ENCODE data around the gene ESM1. TPM values are rescaled to one million over a fixed set of nuclear protein-coding genes. Genes with fewer than 3 reads are reported as not detected.
"Not testable (repeated sequence)": the region's sequence is repeated elsewhere in the genome, so short reads cannot be mapped to it uniquely, and the experiment has no call there.

Gene ESM1, protein sequence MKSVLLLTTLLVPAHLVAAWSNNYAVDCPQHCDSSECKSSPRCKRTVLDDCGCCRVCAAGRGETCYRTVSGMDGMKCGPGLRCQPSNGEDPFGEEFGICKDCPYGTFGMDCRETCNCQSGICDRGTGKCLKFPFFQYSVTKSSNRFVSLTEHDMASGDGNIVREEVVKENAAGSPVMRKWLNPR
- 1.9 and 5.0 TPM in 2 replicates for total RNA-seq (2014; rRNA removed; shearing (Covaris generic))

DNA sequence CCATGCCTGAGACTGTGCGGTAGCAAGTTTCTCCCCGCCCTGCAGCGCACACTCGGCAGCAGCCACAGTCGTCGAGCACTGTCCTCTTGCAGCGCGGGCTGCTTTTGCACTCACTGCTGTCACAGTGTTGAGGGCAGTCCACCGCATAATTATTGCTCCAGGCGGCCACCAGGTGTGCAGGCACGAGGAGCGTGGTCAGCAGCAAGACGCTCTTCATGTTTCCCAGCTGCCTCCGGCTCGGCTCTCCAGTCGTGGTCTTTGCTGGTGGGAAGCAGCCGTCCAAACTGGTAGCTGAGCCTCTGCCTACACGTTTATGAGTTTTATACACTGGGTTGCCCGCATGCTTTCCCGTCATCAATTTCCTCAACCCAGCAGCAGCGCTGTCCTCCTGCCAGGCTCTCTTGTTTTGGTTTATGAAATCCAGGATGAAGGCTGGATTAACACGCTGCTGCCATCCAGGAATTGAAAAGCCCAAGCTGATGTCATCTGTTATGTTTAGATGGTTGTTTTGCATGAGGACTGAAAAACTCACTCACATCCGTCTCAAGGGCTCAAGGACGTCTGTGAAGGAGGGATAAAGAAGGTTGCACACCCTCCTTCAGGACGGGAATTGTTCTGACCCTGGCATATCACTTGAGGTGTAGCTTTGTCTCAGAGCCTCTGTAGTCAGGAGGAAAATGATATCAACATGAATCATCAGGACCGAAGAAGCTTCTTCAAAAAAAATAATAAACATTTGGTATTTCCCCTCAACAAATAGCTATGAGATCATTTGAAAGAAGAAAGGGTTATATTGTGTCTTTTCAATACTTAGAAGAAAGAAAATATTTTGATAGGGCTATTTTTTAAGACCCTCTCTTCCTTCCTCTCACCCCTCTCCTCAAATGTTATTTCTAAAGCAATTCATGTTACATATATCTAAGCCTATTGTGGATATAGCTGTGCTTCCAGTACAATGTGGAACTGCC is at the start of gene ESM1:
TSS of gene ESM1 (minus strand) at position 293 of the 968 bp plus-strand sequence. CDS start at position 217, 76 bp downstream.
- peak; percentile 78 for DNase-seq (ENCODE audit: low read depth)

DNA sequence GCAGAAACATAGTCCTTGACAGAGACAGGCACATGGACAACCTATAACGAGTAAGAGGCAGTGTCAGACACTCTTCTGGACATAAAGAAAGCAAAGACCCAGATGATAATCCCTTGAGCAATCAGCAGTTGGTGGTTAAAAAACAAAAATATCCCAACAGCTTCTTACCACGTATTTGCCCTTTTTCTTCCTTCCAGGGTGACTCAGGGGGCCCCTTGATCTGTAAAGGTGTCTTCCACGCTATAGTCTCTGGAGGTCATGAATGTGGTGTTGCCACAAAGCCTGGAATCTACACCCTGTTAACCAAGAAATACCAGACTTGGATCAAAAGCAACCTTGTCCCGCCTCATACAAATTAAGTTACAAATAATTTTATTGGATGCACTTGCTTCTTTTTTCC is 48.2 kb upstream of the ESM1 start:
- DNase-seq (ENCODE audit: low read depth): no peak

DNA sequence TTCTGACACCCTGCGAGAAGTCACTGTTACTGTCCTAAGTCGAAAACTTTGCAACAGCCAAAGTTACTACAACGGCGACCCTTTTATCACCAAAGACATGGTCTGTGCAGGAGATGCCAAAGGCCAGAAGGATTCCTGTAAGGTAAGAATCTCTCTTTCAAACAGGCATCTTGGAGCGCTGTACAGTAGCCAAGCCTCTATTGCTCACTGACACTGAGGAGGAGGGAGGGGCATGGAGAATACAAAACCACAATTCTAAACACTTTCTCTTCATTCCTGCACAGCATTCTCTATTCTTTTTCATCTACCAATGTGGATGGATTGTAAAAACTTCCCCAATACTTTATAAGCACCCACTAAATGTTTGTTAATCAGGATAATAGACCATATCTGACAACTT is 46.1 kb upstream of the ESM1 start:
- DNase-seq (ENCODE audit: low read depth): no peak

DNA sequence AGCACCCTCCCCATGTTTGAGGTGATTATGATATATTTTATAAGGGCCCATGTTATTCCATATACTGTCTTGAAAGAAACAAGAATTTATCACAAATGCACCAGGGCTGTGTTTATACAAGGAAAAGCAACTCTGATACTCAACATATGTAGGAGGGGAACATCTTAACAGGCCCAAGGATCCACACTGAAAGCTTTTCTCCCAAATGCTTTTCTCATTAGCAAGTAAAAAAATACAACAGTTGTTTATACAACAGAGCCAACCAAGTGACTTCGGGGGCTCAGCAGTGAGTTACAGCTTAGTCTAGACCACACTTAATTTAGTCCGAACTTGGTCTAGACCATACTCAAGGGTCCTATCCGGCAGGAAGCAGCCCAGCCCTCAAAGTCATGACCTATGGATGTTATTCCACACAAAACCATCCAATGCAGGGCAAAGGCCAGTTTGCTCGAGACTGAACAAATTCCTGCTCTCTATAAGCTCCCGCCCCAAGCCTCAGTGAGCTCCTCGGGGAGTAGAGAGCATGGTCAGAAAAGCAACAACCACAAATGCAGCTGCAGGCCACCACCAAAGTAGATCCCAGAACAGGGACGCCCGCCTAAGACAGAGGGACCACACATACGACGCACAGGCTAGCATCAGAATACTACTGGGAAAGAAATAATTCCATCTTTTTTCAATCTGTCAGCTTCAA is 45.4 kb upstream of the ESM1 start:
- no peak for DNase-seq (ENCODE audit: low read depth)

DNA sequence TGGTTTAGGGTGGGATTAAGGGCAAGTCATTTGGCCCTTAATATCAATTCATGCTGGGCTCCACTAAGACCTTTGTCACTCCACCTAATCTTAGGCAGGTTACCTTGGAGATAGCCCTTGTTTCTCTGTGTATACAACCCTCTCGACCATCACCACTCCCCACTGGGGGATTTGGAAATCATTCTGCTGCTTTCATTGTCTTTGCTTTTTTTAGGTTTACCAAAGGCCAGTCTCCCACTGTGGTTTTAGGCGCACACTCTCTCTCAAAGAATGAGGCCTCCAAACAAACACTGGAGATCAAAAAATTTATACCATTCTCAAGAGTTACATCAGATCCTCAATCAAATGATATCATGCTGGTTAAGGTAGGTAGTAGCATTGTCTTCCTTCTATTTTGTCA is 44.8 kb upstream of the ESM1 start:
- DNase-seq (ENCODE audit: low read depth): no peak

DNA sequence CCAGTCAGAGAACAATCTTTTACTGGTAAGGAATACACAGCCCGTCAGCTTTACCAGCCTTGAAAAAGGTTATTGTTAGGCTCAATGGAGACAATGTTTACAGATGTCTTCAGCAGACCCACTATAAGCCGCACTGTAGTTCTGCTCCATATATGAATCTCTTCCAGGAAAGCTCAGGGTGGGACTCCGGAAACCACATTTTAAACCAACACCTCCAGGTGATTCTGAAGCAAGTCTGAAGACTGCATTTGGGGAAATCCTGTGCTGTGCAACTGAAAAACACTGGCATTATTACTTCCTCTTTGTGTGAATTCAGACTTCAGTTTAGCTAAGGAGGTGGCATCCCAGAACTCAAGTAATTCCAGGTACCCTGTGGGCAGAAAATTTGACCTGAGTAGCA is 42.2 kb upstream of the ESM1 start:
- DNase-seq (ENCODE audit: low read depth): no peak

DNA sequence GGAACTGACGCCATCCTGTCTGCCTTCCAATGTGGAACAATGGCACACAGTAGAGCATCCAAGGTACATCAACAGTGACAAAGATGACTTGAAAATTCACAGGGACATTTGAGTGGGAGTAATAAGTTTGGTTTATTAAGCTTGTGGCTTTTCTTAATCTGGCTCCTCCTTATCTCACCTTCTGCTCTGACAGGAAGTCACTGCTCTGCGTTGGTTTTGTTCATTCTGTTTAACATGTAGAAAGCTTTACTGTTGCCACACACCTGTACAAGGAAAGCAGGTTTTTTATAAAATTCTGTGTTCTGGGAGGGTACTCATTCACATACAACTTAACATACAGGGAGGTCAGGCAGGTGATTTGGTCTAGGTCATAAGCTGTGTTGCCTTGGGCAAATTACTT is 37.1 kb upstream of the ESM1 start:
- DNase-seq (ENCODE audit: low read depth): no peak

DNA sequence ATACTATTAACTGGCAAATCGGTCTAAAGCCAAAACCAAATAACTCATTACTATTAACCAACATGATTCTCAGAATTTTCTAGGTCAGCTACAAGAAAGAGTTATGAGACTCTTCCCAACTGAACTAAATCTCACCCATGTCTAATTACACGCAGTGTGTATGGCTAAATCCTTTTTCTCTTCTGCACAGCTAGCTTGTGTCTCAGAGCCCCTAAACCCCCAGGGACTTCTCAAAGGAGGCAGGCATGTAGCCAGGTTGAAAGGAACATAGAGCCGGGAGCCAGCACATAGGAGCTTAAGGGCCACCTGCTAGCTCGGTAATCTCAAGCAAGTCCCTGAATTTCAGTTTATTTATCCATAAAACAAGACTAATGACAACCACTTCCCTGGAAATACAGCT is 36.4 kb upstream of the ESM1 start:
- no peak for DNase-seq (ENCODE audit: low read depth)

DNA sequence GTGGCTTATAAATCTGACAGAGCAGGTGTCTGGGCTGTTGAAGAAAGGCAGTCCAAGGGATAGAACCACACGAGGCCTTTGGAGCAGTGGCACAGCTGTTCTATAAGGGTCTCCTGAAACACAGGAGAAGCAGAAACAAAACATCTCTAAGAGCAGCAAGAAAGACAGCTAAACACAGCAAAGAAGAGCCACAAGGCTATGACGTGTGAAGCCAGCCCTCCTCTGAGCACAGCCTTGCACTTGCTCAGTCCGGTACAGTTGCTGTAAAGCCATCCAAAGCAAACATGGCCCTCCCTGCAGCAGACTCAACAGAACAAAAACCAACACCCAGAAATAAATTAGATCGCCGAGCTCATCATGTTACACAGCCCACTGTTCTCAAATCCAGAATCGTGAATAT is 36.0 kb upstream of the ESM1 start:
- no peak for DNase-seq (ENCODE audit: low read depth)

DNA sequence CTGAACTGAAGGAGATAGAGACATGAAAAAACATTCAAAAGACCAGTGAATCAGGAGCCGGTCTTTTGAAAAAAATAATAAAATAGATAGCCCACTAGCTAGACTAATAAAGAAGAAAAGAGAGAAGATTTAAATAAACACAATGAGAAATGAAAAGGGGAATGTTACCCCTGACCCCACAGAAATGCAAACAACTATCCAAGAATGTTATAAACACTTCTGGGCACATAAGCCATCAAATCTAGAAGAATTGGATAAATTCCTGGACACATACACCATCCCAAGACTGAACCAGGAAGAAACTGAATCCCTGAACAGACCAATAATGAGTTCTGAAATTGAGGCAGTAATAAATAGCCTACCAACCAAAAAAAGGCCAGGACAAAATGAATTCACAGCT is 24.8 kb upstream of the ESM1 start:
- not testable (repeated sequence) for DNase-seq (ENCODE audit: low read depth)

DNA sequence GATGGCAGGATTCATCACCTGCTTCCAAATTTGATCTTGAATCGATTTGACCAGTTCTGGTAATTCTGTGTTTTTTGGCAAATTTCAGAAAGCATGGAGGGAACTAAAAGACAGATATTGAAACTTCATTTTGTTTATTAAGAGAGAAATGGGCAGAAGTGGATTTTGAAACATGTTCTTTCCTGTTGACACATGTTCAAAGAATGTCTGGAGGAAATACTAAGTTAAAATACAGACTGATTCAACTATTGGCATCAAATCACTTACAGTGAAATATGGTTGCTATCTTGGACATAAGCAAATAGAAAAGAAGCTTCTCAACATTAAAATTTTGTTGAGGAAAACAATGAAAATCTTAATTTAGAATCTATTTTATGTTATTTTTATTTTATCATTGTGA is 19.3 kb upstream of the ESM1 start:
- DNase-seq (ENCODE audit: low read depth): no peak

DNA sequence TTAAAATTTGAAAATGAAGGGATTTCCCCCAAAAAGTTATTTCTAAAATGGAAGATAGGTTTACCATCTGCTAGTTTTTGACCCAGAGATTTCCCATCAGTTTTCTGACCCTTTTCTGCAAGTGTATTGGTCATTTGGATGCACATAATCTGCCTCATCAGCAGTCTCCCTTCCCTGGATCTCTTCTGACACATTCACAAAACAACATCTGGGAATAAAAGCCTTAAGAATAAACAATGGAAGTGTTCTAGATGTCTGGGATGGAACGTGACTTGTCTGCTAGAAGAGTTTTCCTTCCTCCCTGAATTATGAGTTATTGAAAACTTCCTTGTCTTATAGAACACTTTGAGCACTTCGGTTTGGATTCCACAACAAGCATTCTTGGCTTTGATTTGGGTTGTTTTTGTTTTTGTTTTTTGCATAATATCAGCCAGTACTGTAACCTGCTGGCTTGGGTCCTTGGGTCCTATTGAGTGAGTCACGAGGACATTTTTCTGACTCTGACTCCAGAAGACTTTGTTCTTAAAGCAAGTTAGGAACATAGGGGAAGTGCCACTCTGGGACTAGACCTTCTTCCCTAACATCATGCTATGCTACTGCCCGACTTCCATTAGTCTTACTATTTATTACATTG is 18.2 kb upstream of the ESM1 start:
- DNase-seq (ENCODE audit: low read depth): no peak

DNA sequence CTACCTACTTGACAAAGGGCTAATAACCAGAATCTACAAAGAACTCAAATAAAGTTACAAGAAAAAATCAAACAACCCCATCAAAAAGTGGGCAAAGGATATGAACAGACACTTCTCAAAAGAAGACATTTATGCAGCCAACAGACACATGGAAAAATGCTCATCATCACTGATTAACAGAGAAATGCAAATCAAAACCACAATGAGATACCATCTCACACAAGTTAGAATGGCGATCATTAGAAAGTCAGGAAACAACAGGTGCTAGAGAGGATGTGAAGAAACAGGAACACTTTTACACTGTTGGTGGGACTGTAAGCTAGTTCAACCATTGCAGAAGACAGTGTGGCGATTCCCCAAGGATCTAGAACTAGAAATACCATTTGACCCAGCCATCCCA is 16.8 kb upstream of the ESM1 start:
- not testable (repeated sequence) for DNase-seq (ENCODE audit: low read depth)

DNA sequence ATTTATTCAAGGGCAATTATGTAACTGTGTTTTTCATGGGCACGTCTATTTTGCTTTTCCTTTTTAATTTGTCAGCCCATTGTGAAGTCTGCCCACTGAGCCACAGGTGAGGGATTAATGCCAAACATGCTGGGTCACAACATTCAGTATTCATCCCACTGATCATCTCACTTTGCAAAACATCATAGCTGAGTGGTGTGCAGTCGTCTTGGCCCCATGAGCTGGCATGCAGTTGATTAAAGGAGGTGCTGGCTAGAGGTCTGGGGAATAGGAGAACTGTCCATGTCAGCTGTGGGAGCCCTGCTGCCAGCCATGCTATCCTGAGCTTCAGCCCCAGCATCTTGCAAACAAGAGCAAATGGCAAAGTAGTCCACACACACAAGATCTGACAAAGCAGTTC is 11.7 kb upstream of the ESM1 start:
- no peak for DNase-seq (ENCODE audit: low read depth)

DNA sequence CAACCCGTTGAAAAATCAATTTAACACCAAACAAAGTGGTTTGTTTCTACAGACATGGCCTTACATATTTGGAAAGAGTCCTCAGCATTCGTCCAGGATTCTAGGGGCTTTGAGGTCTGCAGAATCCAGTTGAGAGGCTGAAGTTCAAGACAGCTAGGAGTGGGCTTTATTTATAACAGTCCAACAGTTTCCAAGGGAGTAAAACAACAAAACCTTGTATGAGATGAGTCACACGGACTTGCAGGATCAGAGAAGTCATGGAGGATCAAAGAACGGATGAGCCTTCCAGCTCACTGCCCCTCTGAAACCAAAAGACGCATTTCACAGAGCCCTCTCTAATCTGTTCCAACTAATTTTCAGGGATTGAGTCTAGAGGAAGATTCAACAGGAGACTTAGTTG is 11.1 kb upstream of the ESM1 start:
- DNase-seq (ENCODE audit: low read depth): peak; percentile 37

DNA sequence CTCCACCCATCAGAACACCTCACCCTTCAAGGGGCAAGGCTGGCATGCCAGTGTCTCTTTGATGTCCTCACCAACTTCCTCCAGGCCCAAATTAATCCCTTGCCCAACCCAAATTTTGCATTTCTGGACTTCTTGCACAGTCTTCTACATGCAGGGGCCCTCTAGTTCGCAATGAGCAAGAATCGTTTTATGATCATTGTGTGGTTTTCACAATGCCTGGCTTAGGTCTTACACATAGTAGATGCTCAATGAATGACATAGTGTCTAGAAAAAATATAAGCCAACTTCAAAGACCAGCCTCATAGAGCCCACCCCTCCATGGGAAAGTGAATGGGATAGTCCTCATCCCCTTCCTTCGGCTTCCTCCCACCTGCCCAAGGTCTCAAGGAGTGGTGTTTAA is 9.8 kb upstream of the ESM1 start:
- DNase-seq (ENCODE audit: low read depth): no peak

DNA sequence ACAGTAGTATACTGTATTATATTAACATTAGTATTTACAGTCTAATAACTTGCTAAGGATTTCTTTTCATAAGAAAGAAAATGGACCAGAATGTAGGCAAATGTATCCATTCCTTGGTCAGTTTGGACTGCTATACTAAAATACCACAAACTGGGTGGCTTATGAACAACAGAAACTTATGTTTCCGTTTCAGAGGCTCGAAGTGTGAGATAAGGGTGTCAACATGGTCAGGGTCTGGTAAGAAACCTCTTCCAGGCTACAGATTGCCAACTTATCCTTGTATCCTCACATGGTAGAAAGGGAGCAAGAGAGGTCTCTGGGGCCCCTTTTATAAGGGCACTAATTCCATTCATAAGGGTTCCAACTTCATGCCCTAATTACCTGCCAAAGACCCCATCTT is 9.2 kb upstream of the ESM1 start:
- DNase-seq (ENCODE audit: low read depth): no peak

DNA sequence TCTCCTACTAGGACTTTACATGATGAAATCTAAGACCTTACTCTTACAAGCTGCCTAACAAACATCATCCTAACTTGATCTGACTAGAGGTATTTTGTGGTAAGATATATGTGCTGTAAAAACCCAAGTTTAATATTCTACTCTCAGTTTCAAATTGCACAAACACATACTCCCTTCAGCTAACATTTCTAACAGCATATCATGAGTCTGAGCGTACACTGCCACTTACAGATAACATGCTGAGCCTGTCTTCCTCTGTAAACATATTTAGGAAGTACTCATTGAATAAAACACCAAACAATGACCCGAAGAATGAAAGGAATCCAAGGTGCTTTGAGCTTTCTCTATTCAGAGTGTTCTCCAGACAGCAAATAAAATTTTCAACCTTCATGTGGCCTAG is 7.9 kb upstream of the ESM1 start:
- no peak for DNase-seq (ENCODE audit: low read depth)

DNA sequence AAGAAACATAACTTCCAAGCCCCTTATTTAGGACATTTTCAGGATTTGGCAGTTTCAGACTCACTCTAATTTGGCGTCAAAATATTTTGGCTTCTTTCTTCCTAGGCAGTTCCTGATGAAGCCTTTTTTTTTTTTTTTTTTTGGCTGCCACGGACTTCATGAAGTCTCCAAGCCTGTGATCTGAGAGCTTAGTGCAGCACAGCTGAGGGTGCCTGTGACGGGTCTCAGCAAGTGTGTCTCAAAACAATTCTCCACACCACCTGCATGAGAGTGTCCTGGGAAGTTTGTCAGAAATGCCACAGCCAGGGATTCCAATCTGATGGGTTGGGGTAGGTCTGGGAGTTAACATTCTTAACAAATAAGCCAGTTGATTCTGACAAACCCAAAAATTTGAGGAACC is 6.0 kb upstream of the ESM1 start:
- DNase-seq (ENCODE audit: low read depth): no peak

DNA sequence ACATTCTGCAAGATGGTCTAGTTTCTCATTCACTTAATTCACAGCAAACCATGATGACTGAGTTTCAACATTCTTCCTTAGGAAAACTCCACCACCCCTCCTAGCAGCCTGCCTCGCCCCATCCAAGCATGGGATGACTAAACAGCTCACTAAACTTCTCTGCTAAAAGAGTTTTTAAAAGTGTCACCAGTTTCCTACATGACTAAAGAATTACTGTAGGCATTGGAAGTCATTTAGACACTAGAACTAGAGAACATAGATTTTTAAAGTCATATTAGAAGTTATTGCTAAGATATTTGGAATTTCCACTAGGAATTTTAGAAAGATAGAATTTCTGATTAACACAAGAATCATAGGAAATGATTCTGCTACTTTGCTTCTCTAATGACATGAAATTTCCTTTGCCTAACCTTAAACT is 5.5 kb upstream of the ESM1 start:
- DNase-seq (ENCODE audit: low read depth): peak; percentile 42

DNA sequence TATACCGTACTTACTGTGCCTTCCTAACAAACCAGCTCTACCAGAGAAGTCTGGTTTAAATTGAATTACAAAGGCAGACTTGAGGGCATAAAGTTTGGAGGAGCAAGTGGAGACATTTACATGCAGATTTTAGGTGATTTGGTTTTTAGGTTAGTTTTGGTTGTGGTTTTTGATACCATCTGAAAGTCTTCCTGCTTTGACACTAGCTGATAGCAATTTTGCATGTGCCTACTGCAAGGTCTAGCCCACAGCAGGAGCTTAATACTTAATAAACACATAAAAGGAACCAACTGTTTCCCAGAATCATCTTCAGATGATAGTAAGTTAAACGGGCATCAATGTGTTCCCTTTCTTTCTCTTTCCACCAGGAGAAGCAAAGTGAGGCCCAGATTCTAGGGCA is 3.4 kb upstream of the ESM1 start:
- no peak for DNase-seq (ENCODE audit: low read depth)

DNA sequence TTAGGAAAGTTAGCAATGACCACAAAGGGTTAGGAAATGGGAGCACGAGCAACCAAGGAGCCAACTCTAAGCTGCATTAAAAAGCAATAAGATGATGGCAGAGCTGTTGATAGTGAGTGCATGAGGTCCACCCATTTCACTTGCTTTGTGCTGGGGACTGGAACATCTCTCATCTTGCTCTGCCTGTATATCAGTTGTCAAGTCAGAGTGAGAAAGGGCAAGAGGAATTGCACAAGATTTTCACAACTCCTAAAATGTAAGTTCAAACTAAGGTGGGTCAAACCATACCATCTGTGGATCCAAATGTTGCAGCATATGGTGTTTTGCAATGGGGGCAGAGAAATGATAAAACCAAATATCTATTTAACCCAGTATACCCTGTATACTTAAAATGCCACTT is 2.8 kb upstream of the ESM1 start:
- DNase-seq (ENCODE audit: low read depth): no peak
